Measurements from ENCODE around the gene ZYX. TPM values are rescaled to one million over a fixed set of nuclear protein-coding genes. Genes with fewer than 3 reads are reported as not detected.
A peak's percentile ranks its signal among the peaks of the same experiment; 100 is the strongest.

The ZYX gene
- total and polyA plus RNA-seq, 2 experiments from 2014 or later: 31.8 to 202 TPM

DNA sequence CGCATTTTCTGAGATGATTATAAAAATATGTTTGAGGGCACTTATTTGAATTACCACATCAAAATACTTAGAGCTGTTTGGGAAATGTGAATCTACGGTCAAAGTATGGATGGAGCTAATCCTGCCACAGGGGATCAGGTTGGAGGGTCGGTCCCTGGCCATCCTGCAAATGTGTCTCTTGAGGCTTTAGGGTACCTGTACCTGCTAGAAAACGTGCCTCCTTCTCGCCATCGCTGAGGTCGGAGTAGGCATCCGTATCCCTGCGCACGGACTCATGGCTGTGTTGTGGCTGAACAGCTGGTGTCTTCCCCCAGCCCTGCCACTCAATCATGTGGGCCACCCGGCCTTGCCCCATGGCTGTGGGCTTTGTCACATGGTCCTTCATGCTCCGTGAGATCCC, 22.5 kb upstream of the ZYX start:
- Histone ChIP-seq H3K9me3 (ENCODE audit: low read depth) (no peaks in the 10 kb centered on the region), H3K4me2 (no peak overlapping the region), H3K79me2 (no peaks in the 10 kb centered on the region), H4K20me1 (ENCODE audit: insufficient read depth, poor library complexity, severe bottlenecking) (no peaks in the 10 kb centered on the region), H2AFZ (no peak overlapping the region), H3K36me3 (replicated peaks; ENCODE audit: insufficient read depth, low read depth) (no peaks in the 10 kb centered on the region), H3K27me3 (peaks cover 44% of the 10 kb centered on the region), H3K27ac (no peak overlapping the region), H3K4me3 (no peak overlapping the region), H3K9me2 (replicated peaks; ENCODE audit: insufficient read depth) (no peaks in the 10 kb centered on the region), H3K4me1 (ENCODE audit: insufficient read depth) (peaks cover 5% of the 10 kb centered on the region)
- TF ChIP-seq EZH2phosphoT487 (IDR thresholded peaks at IDR 0.05; ENCODE audit: low read depth, severe bottlenecking, unreplicated experiment): no peak
- TF ChIP-seq, protein P1, sequence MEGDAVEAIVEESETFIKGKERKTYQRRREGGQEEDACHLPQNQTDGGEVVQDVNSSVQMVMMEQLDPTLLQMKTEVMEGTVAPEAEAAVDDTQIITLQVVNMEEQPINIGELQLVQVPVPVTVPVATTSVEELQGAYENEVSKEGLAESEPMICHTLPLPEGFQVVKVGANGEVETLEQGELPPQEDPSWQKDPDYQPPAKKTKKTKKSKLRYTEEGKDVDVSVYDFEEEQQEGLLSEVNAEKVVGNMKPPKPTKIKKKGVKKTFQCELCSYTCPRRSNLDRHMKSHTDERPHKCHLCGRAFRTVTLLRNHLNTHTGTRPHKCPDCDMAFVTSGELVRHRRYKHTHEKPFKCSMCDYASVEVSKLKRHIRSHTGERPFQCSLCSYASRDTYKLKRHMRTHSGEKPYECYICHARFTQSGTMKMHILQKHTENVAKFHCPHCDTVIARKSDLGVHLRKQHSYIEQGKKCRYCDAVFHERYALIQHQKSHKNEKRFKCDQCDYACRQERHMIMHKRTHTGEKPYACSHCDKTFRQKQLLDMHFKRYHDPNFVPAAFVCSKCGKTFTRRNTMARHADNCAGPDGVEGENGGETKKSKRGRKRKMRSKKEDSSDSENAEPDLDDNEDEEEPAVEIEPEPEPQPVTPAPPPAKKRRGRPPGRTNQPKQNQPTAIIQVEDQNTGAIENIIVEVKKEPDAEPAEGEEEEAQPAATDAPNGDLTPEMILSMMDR (IDR thresholded peaks at IDR 0.05; ENCODE audit: poor library complexity): no peak
- no peak for TF ChIP-seq EZH2 (IDR thresholded peaks at IDR 0.05; ENCODE audit: borderline replicate concordance)
- no peak for DNase-seq (ENCODE audit: low spot score)
- WGBS (ENCODE audit: low lambda C conversion rate, missing lambda C conversion rate): 93% methylated on average over 12 of the region's 12 CpGs

GRCh38 chr7:143359771-143360353, 21.3 kb upstream of the ZYX start:
- no peak overlapping the region for H3K4me3 ChIP-seq
- H3K27ac ChIP-seq: no peak overlapping the region
- H3K9me3 ChIP-seq (ENCODE audit: low read depth): no peaks in the 10 kb centered on the region
- peaks cover 5% of the 10 kb centered on the region for H3K4me1 ChIP-seq (ENCODE audit: insufficient read depth)
- no peaks in the 10 kb centered on the region for H3K36me3 ChIP-seq (replicated peaks; ENCODE audit: insufficient read depth, low read depth)
- peaks cover 57% of the 10 kb centered on the region for H3K27me3 ChIP-seq
- H2AFZ ChIP-seq: no peak overlapping the region
- no peaks in the 10 kb centered on the region for H3K9me2 ChIP-seq (replicated peaks; ENCODE audit: insufficient read depth)
- no peak for TF ChIP-seq EZH2phosphoT487 (IDR thresholded peaks at IDR 0.05; ENCODE audit: low read depth, severe bottlenecking, unreplicated experiment)
- TF ChIP-seq, protein P1 (IDR thresholded peaks at IDR 0.05; ENCODE audit: poor library complexity): no peak
- TF ChIP-seq EZH2 (IDR thresholded peaks at IDR 0.05; ENCODE audit: borderline replicate concordance): no peak
- WGBS (ENCODE audit: low lambda C conversion rate, missing lambda C conversion rate): 77% methylated on average over 11 of the region's 11 CpGs
- H4K20me1 ChIP-seq (ENCODE audit: insufficient read depth, poor library complexity, severe bottlenecking): no peaks in the 10 kb centered on the region
- no peak for DNase-seq (ENCODE audit: low spot score)
- H3K4me2 ChIP-seq: no peak overlapping the region
- H3K79me2 ChIP-seq: no peaks in the 10 kb centered on the region

DNA sequence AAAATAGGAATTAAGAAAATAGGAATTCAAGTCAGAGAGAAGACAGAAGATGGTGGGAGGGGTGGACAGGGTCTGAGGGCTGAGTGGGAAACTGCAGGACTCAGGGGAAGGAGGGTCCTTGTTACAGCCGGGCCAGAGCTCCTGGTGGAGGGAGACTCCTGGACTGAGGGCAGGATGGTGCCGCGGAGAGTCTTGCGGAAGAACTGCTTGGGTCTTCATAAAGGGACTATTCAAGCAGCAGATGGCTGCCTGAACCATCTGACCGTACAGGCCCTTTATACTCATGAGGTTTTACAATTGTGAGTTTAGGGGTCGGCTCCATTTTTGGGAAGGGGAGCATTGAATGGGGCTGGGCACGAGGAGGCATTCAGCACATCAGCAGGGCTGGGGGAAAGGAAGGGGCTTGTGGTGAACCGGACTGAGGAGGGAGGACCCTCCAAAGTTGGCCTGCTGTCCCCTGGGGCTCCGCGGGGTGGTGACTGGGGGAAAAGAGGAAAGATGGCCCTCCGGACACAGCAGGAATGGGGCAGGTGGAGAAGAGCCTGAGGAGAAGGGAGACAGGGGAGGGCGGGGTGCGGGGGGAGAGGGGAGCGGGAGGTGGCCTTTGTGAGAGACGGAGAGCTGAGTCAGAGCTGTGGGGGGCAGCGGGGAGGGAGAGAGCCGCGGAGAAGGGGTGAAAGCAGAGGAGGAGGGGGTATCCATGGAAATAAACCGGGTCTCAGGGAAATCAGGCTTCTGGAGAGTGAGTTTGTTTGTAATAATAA, 20.2 kb upstream of the ZYX start:
- WGBS (ENCODE audit: low lambda C conversion rate, missing lambda C conversion rate): 37% methylated on average over 11 of the region's 19 CpGs
- H3K4me2 ChIP-seq: peak overlapping the region; percentile 98
- H4K20me1 ChIP-seq (ENCODE audit: insufficient read depth, poor library complexity, severe bottlenecking): no peaks in the 10 kb centered on the region
- H3K79me2 ChIP-seq: no peaks in the 10 kb centered on the region
- H3K4me3 ChIP-seq: no peak overlapping the region
- no peak overlapping the region for H3K27ac ChIP-seq
- no peak overlapping the region for H2AFZ ChIP-seq
- H3K4me1 ChIP-seq (ENCODE audit: insufficient read depth): peaks cover 5% of the 10 kb centered on the region
- TF ChIP-seq EZH2 (IDR thresholded peaks at IDR 0.05; ENCODE audit: borderline replicate concordance): no peak
- TF ChIP-seq, protein P1 (IDR thresholded peaks at IDR 0.05; ENCODE audit: poor library complexity): no peak
- no peak for TF ChIP-seq EZH2phosphoT487 (IDR thresholded peaks at IDR 0.05; ENCODE audit: low read depth, severe bottlenecking, unreplicated experiment)
- peaks cover 62% of the 10 kb centered on the region for H3K27me3 ChIP-seq
- H3K9me3 ChIP-seq (ENCODE audit: low read depth): no peaks in the 10 kb centered on the region
- no peaks in the 10 kb centered on the region for H3K9me2 ChIP-seq (replicated peaks; ENCODE audit: insufficient read depth)
- no peak for DNase-seq (ENCODE audit: low spot score)
- H3K36me3 ChIP-seq (replicated peaks; ENCODE audit: insufficient read depth, low read depth): no peaks in the 10 kb centered on the region
